SK-N-SH treated with all-trans-retinoic acid at 6 μM for 48 hours (cell line): Measurements from ENCODE around the gene MRTFA.

Experiments
- ATAC-seq: fragments of 200-7000 bp; cut with Tn5 transposase; 3 replicates; pipeline ENCODE4 v1.9.1; 2020; ENCODE audit warnings: mild to moderate bottlenecking, moderate library complexity
- ARNTL ChIP-seq: fragments of 450-650 bp; formaldehyde crosslinking; IDR thresholded peaks from 2 replicates; pipeline ENCODE4 v1.5.0; 2020; ENCODE audit warnings: low read depth, mild to moderate bottlenecking, moderate library complexity, borderline replicate concordance
- BACH2 ChIP-seq: fragments of 250-450 bp; sonication (Bioruptor Pico); IDR thresholded peaks from 2 replicates; pipeline ENCODE4 v1.9.0; 2021; ENCODE audit warnings: mild to moderate bottlenecking, borderline replicate concordance
- CSDC2 ChIP-seq: fragments of 250-450 bp; sonication (Bioruptor Pico); IDR thresholded peaks from 2 replicates; pipeline ENCODE4 v1.5.0; 2020; ENCODE audit warnings: mild to moderate bottlenecking, moderate library complexity
- CSRNP3 ChIP-seq: fragments of 250-450 bp; sonication (Bioruptor Pico); IDR thresholded peaks from 2 replicates; pipeline ENCODE4 v1.5.1; 2021; ENCODE audit warnings: mild to moderate bottlenecking, moderate library complexity
- ESRRG ChIP-seq: fragments of 250-450 bp; sonication (Bioruptor Pico); IDR thresholded peaks from 2 replicates; pipeline ENCODE4 v1.6.1; 2021; ENCODE audit warnings: mild to moderate bottlenecking
- GLIS3 ChIP-seq: fragments of 250-450 bp; sonication (Bioruptor Pico); IDR thresholded peaks from 2 replicates; pipeline ENCODE4 v1.5.0; 2020; ENCODE audit warnings: mild to moderate bottlenecking, moderate library complexity
- ISL1 ChIP-seq: fragments of 250-450 bp; sonication (Bioruptor Pico); IDR thresholded peaks from 2 replicates; pipeline ENCODE4 v2.1.2; 2022; ENCODE audit warnings: mild to moderate bottlenecking, moderate library complexity
- OSR1 ChIP-seq: fragments of 250-450 bp; sonication (Bioruptor Pico); IDR thresholded peaks from 2 replicates; pipeline ENCODE4 v1.8.0; 2022; ENCODE audit warnings: moderate library complexity, mild to moderate bottlenecking, inconsistent platforms
- POU6F1 ChIP-seq: fragments of 250-450 bp; sonication (Bioruptor Pico); IDR thresholded peaks from 2 replicates; pipeline ENCODE4 v1.8.0; 2021; ENCODE audit warnings: low read depth, mild to moderate bottlenecking, moderate library complexity, borderline replicate concordance
- PPARA ChIP-seq: fragments of 250-450 bp; sonication (Bioruptor Pico); IDR thresholded peaks from 2 replicates; pipeline ENCODE4 v1.5.0; 2020; ENCODE audit warnings: mild to moderate bottlenecking, borderline replicate concordance
- RARB ChIP-seq: fragments of 250-450 bp; sonication (Bioruptor Pico); IDR thresholded peaks from 2 replicates; pipeline ENCODE4 v1.8.0; 2021; ENCODE audit warnings: mild to moderate bottlenecking, moderate library complexity
- SNAI2 ChIP-seq: fragments of 250-450 bp; sonication (Bioruptor Pico); IDR thresholded peaks from 2 replicates; pipeline ENCODE4 v1.5.0; 2020; ENCODE audit warnings: mild to moderate bottlenecking, moderate library complexity
- TCF4 ChIP-seq: fragments of 250-450 bp; sonication (Bioruptor Pico); IDR thresholded peaks from 2 replicates; pipeline ENCODE4 v1.8.0; 2021; ENCODE audit warnings: mild to moderate bottlenecking, moderate library complexity, borderline replicate concordance
- TSHZ2 ChIP-seq: fragments of 250-450 bp; sonication (Bioruptor Pico); IDR thresholded peaks from 2 replicates; pipeline ENCODE4 v1.5.0; 2020; ENCODE audit warnings: mild to moderate bottlenecking, moderate library complexity
- ZC3H10 ChIP-seq: fragments of 250-450 bp; sonication (Bioruptor Pico); IDR thresholded peaks from 2 replicates; pipeline ENCODE4 v1.5.1; 2021; ENCODE audit warnings: mild to moderate bottlenecking, moderate library complexity
- ZFP3 ChIP-seq: fragments of 250-450 bp; sonication (Bioruptor Pico); IDR thresholded peaks from 2 replicates; pipeline ENCODE4 v1.5.0; 2020; ENCODE audit warnings: mild to moderate bottlenecking, moderate library complexity
- ZNF565 ChIP-seq: fragments of 450-650 bp; formaldehyde crosslinking; conservative IDR thresholded peaks from 2 replicates; pipeline ENCODE4 v1.5.0; 2020; ENCODE audit warnings: low read depth, mild to moderate bottlenecking, moderate library complexity
- ZNF70 ChIP-seq: fragments of 450-650 bp; formaldehyde crosslinking; IDR thresholded peaks from 2 replicates; pipeline ENCODE4 v1.5.0; 2020; ENCODE audit warnings: mild to moderate bottlenecking, moderate library complexity
- ZNF8 ChIP-seq: fragments of 450-650 bp; formaldehyde crosslinking; IDR thresholded peaks from 2 replicates; pipeline ENCODE4 v1.5.0; 2020; ENCODE audit warnings: mild to moderate bottlenecking, moderate library complexity
- TF ChIP-seq, protein P1 (sequence below): fragments of 250-450 bp; sonication (Bioruptor Pico); IDR thresholded peaks from 2 replicates; pipeline ENCODE4 v1.8.0; 2020; ENCODE audit warnings: mild to moderate bottlenecking, moderate library complexity, borderline replicate concordance

Gene MRTFA

GRCh38 chr22:40582063-40582462 is 54.5 kb downstream of the MRTFA start:
- peak; percentile 84 for TF ChIP-seq ZNF8 (CRISPR knock-in tag)
- TF ChIP-seq BACH2 (CRISPR knock-in tag): no peak
- no peak for ATAC-seq

DNA sequence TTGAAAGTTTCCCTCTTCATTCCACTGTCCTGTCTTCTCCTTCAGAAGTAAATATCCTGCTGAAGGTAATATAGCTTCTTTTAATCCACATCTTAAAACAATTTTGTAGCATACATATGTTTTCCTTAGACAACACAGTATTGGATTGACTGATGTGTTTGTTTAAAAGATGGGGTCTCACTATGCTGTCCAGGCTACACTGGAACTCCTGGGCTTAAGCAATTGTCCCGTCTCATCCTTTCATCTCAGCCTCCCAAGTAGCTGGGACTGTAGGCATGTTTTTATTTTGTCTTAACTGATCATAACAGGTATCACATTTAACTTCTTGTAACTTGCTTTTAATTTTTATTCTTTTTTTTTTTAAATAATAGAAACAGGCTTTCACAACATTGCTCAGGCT is 55.9 kb downstream of the MRTFA start:
- ATAC-seq: no peak
- TF ChIP-seq ZNF8 (CRISPR knock-in tag) (no peak), ZFP3 (CRISPR knock-in tag) (no peak), ISL1 (CRISPR knock-in tag) (no peak), GLIS3 (CRISPR knock-in tag) (no peak), TSHZ2 (no peak), POU6F1 (no peak), OSR1 (CRISPR knock-in tag) (no peak), TCF4 (CRISPR knock-in tag) (no peak), ESRRG (CRISPR knock-in tag) (no peak), BACH2 (CRISPR knock-in tag) (no peak)

DNA sequence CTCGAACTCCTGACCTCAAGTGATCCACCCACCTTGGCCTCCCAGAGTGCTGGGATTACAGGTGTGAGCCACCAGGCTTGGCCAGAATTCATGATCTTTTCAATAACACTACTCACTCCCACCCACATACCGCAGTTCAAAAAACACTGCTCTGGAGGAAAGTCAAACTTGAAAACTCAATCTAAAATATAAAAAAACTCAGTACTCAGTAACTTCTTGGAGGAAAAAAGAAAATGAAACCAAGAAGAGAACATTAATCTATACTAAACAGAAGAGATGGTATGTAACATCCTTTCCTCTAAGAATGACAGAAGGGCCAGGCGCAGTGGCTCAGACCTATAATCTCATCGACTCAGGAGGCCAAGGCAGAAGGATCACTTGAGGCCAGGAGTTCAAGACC is 58.3 kb downstream of the MRTFA start:
- TF ChIP-seq SNAI2 (CRISPR knock-in tag) (no peak), ARNTL (CRISPR knock-in tag) (no peak), RARB (no peak), ZNF70 (CRISPR knock-in tag) (no peak), CSRNP3 (CRISPR knock-in tag) (no peak), TCF4 (CRISPR knock-in tag) (no peak), ZFP3 (CRISPR knock-in tag) (no peak), BACH2 (CRISPR knock-in tag) (no peak), ZC3H10 (CRISPR knock-in tag) (no peak), TSHZ2 (no peak), ZNF565 (CRISPR knock-in tag) (no peak), CSDC2 (no peak), ZNF8 (CRISPR knock-in tag) (no peak), ESRRG (CRISPR knock-in tag) (no peak), ISL1 (CRISPR knock-in tag) (no peak), PPARA (CRISPR knock-in tag) (no peak)
- TF ChIP-seq, protein P1, sequence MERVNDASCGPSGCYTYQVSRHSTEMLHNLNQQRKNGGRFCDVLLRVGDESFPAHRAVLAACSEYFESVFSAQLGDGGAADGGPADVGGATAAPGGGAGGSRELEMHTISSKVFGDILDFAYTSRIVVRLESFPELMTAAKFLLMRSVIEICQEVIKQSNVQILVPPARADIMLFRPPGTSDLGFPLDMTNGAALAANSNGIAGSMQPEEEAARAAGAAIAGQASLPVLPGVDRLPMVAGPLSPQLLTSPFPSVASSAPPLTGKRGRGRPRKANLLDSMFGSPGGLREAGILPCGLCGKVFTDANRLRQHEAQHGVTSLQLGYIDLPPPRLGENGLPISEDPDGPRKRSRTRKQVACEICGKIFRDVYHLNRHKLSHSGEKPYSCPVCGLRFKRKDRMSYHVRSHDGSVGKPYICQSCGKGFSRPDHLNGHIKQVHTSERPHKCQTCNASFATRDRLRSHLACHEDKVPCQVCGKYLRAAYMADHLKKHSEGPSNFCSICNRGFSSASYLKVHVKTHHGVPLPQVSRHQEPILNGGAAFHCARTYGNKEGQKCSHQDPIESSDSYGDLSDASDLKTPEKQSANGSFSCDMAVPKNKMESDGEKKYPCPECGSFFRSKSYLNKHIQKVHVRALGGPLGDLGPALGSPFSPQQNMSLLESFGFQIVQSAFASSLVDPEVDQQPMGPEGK: no peak
- no peak for ATAC-seq
